ENCODE measurements around the gene FOXA3. TPM values are rescaled to one million over a fixed set of nuclear protein-coding genes. Genes with fewer than 3 reads are reported as not detected.

Gene FOXA3
- total RNA-seq, 1 donor from 2014 or later = 7.3 TPM

GRCh38 chr19:45819769-45820168 lies 44.4 kb upstream of the FOXA3 start:
- Mint-ChIP-seq H3K27me3 (ENCODE audit: insufficient read depth, low read depth) (peaks cover 2% of the 10 kb centered on the region), H3K27ac (peak overlapping the region; percentile 63), H3K9me3 (no peaks in the 10 kb centered on the region), H3K4me3 (peak overlapping the region; percentile 35), H3K4me1 (peaks cover 15% of the 10 kb centered on the region), H3K36me3 (peaks cover 12% of the 10 kb centered on the region)
- Histone ChIP-seq H3K9ac (no peak overlapping the region), H3F3A (ENCODE audit: low read depth) (peaks cover 35% of the 10 kb centered on the region), H3K4me1 (peaks cover 23% of the 10 kb centered on the region), H3K4me2 (no peak overlapping the region), H3K4me3 (no peak overlapping the region), H3K9me3 (ENCODE audit: low read depth) (no peaks in the 10 kb centered on the region), H3K79me2 (ENCODE audit: low read depth) (no peaks in the 10 kb centered on the region), H3K27me3 (peaks cover 8% of the 10 kb centered on the region), H3K27ac (no peak overlapping the region), H2AFZ (replicated peaks) (no peak overlapping the region), H4K20me1 (ENCODE audit: low read depth) (peaks cover 10% of the 10 kb centered on the region), H3K36me3 (no peaks in the 10 kb centered on the region)
- DNase-seq (ENCODE audit: low spot score) = no peak
- TF ChIP-seq EZH2 (IDR thresholded peaks at IDR 0.05) = no peak
- no peak for TF ChIP-seq CTCF (IDR thresholded peaks at IDR 0.05)
- no peak for TF ChIP-seq EZH2phosphoT487 (IDR thresholded peaks at IDR 0.05)

- H3K4me3 ChIP-seq = no peak overlapping the region
- peaks cover 3% of the 10 kb centered on the region for H3K27me3 Mint-ChIP-seq (ENCODE audit: insufficient read depth, low read depth)
- H3K36me3 Mint-ChIP-seq = peaks cover 12% of the 10 kb centered on the region
- peak overlapping the region; percentile 38 for H3K4me3 Mint-ChIP-seq
- no peak overlapping the region for H3K27ac ChIP-seq
- TF ChIP-seq CTCF (IDR thresholded peaks at IDR 0.05) (no peak), EZH2phosphoT487 (IDR thresholded peaks at IDR 0.05) (no peak), EZH2 (IDR thresholded peaks at IDR 0.05) (no peak)
- peaks cover 15% of the 10 kb centered on the region for H3K4me1 Mint-ChIP-seq
- no peak overlapping the region for H2AFZ ChIP-seq (replicated peaks)
- no peaks in the 10 kb centered on the region for H3K79me2 ChIP-seq (ENCODE audit: low read depth)
- peaks cover 9% of the 10 kb centered on the region for H4K20me1 ChIP-seq (ENCODE audit: low read depth)
- H3K36me3 ChIP-seq = no peaks in the 10 kb centered on the region
- H3K4me2 ChIP-seq = no peak overlapping the region
- no peak for DNase-seq (ENCODE audit: low spot score)
- H3K4me1 ChIP-seq = peaks cover 23% of the 10 kb centered on the region
- no peaks in the 10 kb centered on the region for H3K9me3 Mint-ChIP-seq
- H3K27ac Mint-ChIP-seq = peak overlapping the region; percentile 46
- H3K27me3 ChIP-seq = no peaks in the 10 kb centered on the region
- H3F3A ChIP-seq (ENCODE audit: low read depth) = peaks cover 28% of the 10 kb centered on the region
- no peaks in the 10 kb centered on the region for H3K9me3 ChIP-seq (ENCODE audit: low read depth)
- H3K9ac ChIP-seq = no peak overlapping the region
Measured at GRCh38 chr19:45820413-45821102, 43.6 kb upstream of the FOXA3 start.

- peak overlapping the region; percentile 17 for H3K27ac Mint-ChIP-seq
- peaks cover 5% of the 10 kb centered on the region for H3K27me3 Mint-ChIP-seq (ENCODE audit: insufficient read depth, low read depth)
- no peak overlapping the region for H3K9ac ChIP-seq
- H4K20me1 ChIP-seq (ENCODE audit: low read depth) = peaks cover 9% of the 10 kb centered on the region
- H2AFZ ChIP-seq (replicated peaks) = no peak overlapping the region
- H3K4me1 Mint-ChIP-seq = peaks cover 13% of the 10 kb centered on the region
- no peaks in the 10 kb centered on the region for H3K79me2 ChIP-seq (ENCODE audit: low read depth)
- H3K4me2 ChIP-seq = no peak overlapping the region
- no peaks in the 10 kb centered on the region for H3K27me3 ChIP-seq
- H3K4me1 ChIP-seq = peaks cover 19% of the 10 kb centered on the region
- TF ChIP-seq EZH2 (IDR thresholded peaks at IDR 0.05) = no peak
- TF ChIP-seq EZH2phosphoT487 (IDR thresholded peaks at IDR 0.05) = no peak
- H3K36me3 Mint-ChIP-seq = peaks cover 12% of the 10 kb centered on the region
- DNase-seq (ENCODE audit: low spot score) = no peak
- no peaks in the 10 kb centered on the region for H3K9me3 ChIP-seq (ENCODE audit: low read depth)
- H3K36me3 ChIP-seq = no peaks in the 10 kb centered on the region
- no peak overlapping the region for H3K27ac ChIP-seq
- H3F3A ChIP-seq (ENCODE audit: low read depth) = peaks cover 22% of the 10 kb centered on the region
- H3K4me3 ChIP-seq = no peak overlapping the region
- no peaks in the 10 kb centered on the region for H3K9me3 Mint-ChIP-seq
- peak overlapping the region; percentile 53 for H3K4me3 Mint-ChIP-seq
Measured at GRCh38 chr19:45821103-45821521, 43.0 kb upstream of the FOXA3 start.

GRCh38 chr19:45821570-45821969 lies 42.6 kb upstream of the FOXA3 start:
- Histone ChIP-seq H3K4me2 (no peak overlapping the region), H3K27me3 (no peaks in the 10 kb centered on the region), H3K9me3 (ENCODE audit: low read depth) (no peaks in the 10 kb centered on the region), H3K9ac (no peak overlapping the region), H3K4me3 (no peak overlapping the region), H2AFZ (replicated peaks) (no peak overlapping the region), H3K36me3 (no peaks in the 10 kb centered on the region), H4K20me1 (ENCODE audit: low read depth) (peaks cover 9% of the 10 kb centered on the region), H3K4me1 (peaks cover 15% of the 10 kb centered on the region), H3K27ac (no peak overlapping the region), H3K79me2 (ENCODE audit: low read depth) (no peaks in the 10 kb centered on the region), H3F3A (ENCODE audit: low read depth) (peaks cover 18% of the 10 kb centered on the region)
- H3K27ac Mint-ChIP-seq = peak overlapping the region; percentile 17
- TF ChIP-seq EZH2 (IDR thresholded peaks at IDR 0.05) (no peak), EZH2phosphoT487 (IDR thresholded peaks at IDR 0.05) (no peak)
- peaks cover 6% of the 10 kb centered on the region for H3K27me3 Mint-ChIP-seq (ENCODE audit: insufficient read depth, low read depth)
- DNase-seq (ENCODE audit: low spot score) = no peak
- H3K4me1 Mint-ChIP-seq = peaks cover 13% of the 10 kb centered on the region
- no peaks in the 10 kb centered on the region for H3K9me3 Mint-ChIP-seq
- H3K36me3 Mint-ChIP-seq = peaks cover 12% of the 10 kb centered on the region
- H3K4me3 Mint-ChIP-seq = peak overlapping the region; percentile 53

Measured in neural progenitor cell (in vitro differentiated cells).